NOMO-1 treated with dmso at 0.1 percent for 144 hours (cell line): ENCODE data around the gene C20orf204.
A peak's percentile ranks its signal among the peaks of the same experiment; 100 is the strongest.
"Not testable (repeated sequence)": the region's sequence is repeated elsewhere in the genome, so short reads cannot be mapped to it uniquely, and the experiment has no call there.

Experiments
- DNase-seq: peaks from one replicate; lab custom pipeline; 2025; ENCODE audit not compliant: unreplicated experiment; lab: John Stamatoyannopoulos, UW

The C20orf204 gene

GRCh38 chr20:64082126-64082731, 46.2 kb downstream of the C20orf204 start:
- no peak for DNase-seq

DNA sequence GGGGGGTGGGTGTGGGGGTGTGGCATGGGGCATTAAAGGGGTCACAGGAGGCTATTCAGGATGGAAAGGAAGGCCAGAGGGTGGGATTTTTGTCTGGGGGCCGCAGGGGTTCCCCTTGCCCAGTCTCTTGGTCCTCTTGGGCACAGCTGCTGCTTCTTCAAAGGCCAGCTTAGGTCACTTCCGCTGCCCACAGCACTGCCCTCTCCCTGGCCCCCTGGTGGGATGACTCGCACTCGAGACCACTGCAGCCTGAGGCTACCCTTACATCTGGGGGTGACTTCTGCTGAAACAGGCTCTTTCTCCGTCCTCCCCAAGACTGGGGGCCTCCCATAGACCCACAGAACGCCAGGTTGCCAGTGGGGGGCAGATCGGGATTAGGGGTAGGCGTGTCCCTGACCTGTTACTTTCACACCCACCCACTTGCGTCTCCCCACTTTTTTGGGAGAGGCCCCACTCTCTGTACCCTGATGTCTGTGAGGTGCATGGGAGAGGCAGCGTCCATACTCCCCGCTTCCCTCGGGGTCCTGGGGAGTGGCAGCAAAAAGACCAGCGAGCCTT, 46.9 kb downstream of the C20orf204 start:
- DNase-seq: no peak

GRCh38 chr20:64083378-64083803, 47.4 kb downstream of the C20orf204 start:
- DNase-seq: peak; percentile 29

GRCh38 chr20:64083804-64084684, 48.1 kb downstream of the C20orf204 start, which contains the start of gene LKAAEAR1:
TSS of gene LKAAEAR1 (minus strand) at chr20:64084398. CDS start at chr20:64084219, 179 bp downstream.
- DNase-seq: no peak

DNA sequence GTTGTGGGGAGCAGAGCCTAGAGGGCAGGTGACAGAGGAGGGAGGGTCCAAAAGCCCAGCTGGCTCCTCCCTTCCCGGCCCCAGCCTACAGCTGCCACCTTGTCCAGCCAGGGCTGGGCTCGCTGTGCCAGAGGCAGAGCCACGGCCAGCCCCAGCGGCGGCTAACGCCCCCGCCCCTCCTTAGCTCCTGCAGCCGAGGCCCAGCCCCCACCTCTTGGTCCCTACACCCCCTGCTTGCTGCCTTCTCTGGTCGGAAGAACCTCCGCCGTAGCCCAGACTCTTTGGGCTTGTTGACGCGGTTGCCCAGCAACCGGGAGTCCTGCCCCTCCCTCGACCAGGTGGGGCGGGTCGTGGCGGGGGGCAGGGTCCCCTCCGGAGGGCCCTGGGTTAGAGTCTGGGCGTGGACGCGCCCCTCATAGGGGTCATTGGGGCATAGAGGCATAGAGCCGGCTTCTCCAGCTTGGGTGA, 48.7 kb downstream of the C20orf204 start:
- no peak for DNase-seq

DNA sequence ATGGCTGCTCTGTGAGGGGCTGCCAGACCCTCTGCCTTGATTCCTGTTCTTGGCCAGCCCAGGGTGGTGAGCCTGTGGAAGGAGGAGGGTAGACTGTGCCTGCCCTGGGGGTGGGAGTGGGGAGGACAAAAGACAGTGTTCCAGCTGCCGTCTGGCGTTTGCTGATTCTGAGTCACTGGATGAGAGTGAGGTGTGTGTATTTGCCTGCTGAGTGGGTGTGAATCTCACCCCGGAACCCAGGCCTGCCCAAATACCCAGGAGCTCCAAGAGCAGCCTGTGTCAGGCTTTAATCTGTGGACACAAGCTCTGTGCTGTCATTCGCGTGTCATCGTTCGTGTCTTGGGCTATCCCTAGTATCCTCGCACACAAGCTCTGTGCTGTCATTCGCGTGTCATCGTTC, 50.8 kb downstream of the C20orf204 start:
- no peak for DNase-seq

DNA sequence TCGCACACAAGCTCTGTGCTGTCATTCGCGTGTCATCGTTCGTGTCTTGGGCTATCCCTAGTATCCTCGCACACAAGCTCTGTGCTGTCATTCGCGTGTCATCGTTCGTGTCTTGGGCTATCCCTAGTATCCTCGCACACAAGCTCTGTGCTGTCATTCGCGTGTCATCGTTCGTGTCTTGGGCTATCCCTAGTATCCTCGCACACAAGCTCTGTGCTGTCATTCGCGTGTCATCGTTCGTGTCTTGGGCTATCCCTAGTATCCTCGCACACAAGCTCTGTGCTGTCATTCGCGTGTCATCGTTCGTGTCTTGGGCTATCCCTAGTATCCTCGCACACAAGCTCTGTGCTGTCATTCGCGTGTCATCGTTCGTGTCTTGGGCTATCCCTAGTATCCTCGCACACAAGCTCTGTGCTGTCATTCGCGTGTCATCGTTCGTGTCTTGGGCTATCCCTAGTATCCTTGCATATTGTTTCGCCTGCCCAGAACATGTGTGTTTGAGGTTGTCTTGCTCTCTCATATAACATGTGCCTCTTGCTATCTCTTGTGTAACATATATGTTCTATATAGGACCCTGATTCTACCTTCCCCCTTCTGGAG, 51.3 kb downstream of the C20orf204 start:
- DNase-seq: not testable (repeated sequence)

GRCh38 chr20:64088586-64088985, 52.6 kb downstream of the C20orf204 start:
- DNase-seq: not testable (repeated sequence)
